Panc1 (cell line): ENCODE measurements around the gene DPCD.

Source experiments
- POLR2AphosphoS5 ChIP-seq: IDR thresholded peaks from 2 replicates; pipeline ENCODE4 v1.6.1; 2012; ENCODE audit warnings: mild to moderate bottlenecking, low read depth, low read length, moderate library complexity
- SIN3A ChIP-seq: IDR thresholded peaks from 2 replicates; pipeline ENCODE4 v1.6.1; 2012; ENCODE audit warnings: low read depth, mild to moderate bottlenecking, low read length, moderate library complexity, borderline replicate concordance; ENCODE audit not compliant: insufficient read depth
- TF ChIP-seq, protein P1 (sequence below): fragments of 450-650 bp; IDR thresholded peaks from 2 replicates; pipeline ENCODE4 v1.5.1; 2017; ENCODE audit warnings: mild to moderate bottlenecking
- TF ChIP-seq, protein P2 (sequence below), 2 experiments: IDR thresholded peaks; 2 replicates each; pipeline ENCODE4 v1.6.1; 2011 to 2012; ENCODE audit warnings: low read depth in 2 of 2, control low read depth in 1 of 2, low read length in 1 of 2, mild to moderate bottlenecking in 1 of 2, moderate library complexity in 1 of 2; ENCODE audit not compliant: insufficient read depth in 1 of 2

DNA sequence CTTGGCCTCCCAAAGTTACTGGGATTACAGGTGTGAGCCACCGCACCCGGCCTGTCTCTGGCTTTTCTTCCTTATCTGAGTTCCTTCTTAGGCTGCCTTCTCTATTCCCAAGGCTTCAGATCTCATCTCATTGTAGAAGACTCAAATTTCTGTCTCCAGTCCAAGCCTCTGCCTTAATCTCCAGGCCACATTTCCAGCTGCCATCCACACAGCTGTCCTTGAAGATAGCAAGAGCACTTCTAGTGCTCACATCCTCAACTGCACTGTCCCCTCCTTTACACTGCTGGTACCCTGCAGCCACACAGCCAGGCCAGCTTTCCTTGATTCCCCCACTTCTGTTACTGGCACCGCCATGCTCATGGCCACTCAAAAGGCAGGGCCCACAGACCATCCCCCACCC lies 35.7 kb upstream of the DPCD start:
- TF ChIP-seq, protein P1, sequence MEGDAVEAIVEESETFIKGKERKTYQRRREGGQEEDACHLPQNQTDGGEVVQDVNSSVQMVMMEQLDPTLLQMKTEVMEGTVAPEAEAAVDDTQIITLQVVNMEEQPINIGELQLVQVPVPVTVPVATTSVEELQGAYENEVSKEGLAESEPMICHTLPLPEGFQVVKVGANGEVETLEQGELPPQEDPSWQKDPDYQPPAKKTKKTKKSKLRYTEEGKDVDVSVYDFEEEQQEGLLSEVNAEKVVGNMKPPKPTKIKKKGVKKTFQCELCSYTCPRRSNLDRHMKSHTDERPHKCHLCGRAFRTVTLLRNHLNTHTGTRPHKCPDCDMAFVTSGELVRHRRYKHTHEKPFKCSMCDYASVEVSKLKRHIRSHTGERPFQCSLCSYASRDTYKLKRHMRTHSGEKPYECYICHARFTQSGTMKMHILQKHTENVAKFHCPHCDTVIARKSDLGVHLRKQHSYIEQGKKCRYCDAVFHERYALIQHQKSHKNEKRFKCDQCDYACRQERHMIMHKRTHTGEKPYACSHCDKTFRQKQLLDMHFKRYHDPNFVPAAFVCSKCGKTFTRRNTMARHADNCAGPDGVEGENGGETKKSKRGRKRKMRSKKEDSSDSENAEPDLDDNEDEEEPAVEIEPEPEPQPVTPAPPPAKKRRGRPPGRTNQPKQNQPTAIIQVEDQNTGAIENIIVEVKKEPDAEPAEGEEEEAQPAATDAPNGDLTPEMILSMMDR, result no peak
- TF ChIP-seq POLR2AphosphoS5 (no peak), SIN3A (no peak)
- TF ChIP-seq, protein P2, sequence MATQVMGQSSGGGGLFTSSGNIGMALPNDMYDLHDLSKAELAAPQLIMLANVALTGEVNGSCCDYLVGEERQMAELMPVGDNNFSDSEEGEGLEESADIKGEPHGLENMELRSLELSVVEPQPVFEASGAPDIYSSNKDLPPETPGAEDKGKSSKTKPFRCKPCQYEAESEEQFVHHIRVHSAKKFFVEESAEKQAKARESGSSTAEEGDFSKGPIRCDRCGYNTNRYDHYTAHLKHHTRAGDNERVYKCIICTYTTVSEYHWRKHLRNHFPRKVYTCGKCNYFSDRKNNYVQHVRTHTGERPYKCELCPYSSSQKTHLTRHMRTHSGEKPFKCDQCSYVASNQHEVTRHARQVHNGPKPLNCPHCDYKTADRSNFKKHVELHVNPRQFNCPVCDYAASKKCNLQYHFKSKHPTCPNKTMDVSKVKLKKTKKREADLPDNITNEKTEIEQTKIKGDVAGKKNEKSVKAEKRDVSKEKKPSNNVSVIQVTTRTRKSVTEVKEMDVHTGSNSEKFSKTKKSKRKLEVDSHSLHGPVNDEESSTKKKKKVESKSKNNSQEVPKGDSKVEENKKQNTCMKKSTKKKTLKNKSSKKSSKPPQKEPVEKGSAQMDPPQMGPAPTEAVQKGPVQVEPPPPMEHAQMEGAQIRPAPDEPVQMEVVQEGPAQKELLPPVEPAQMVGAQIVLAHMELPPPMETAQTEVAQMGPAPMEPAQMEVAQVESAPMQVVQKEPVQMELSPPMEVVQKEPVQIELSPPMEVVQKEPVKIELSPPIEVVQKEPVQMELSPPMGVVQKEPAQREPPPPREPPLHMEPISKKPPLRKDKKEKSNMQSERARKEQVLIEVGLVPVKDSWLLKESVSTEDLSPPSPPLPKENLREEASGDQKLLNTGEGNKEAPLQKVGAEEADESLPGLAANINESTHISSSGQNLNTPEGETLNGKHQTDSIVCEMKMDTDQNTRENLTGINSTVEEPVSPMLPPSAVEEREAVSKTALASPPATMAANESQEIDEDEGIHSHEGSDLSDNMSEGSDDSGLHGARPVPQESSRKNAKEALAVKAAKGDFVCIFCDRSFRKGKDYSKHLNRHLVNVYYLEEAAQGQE (IDR thresholded peaks at IDR 0.05; ENCODE audit: insufficient read depth in 1 of 2, low read depth in 2 of 2, low read length in 1 of 2), result no peak
